ENCODE measurements around the gene RASGRF1.

DNA sequence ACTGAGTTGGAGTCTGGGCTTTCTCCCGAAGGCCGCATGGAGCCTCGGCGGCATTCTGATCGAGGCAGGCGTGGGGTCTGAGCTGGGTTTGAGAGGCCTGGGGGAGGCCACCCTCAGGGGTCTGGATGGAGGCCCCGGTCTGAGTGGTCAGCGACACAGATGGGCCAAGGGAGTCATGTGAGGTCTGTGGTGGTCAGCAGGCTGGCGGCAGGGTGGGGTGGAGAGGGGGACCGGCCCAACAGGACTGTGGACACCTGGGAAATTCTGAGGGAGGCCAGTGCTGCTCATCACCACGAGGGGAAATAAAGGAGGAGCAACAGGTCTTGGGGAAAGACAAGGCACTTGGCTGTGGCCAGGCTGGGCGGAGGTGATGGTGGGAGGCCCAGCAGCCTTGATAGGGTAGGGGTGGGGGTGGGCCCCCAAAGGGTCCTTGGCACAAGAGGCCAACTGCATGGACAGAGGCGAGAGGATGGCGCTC, 161.9 kb downstream of the RASGRF1 start:
- no peak for TF ChIP-seq POLR2A (IDR thresholded peaks at IDR 0.05)
- no peak for TF ChIP-seq EP300 (IDR thresholded peaks at IDR 0.05)
